NT2/D1 (cell line): Measurements from ENCODE around the gene P2RY14.

Experiments
- SUZ12 ChIP-seq: IDR thresholded peaks from 2 replicates; pipeline ENCODE4 v1.6.1; 2011; ENCODE audit not compliant: insufficient read length, insufficient read depth; ENCODE audit errors: extremely low read depth
- YY1 ChIP-seq: IDR thresholded peaks from 2 replicates; pipeline ENCODE4 v1.6.1; 2011; ENCODE audit not compliant: insufficient read length, insufficient read depth
- ZNF274 ChIP-seq: IDR thresholded peaks from 2 replicates; pipeline ENCODE4 v1.6.1; 2011; ENCODE audit warnings: mild to moderate bottlenecking, low read depth, low read length

DNA sequence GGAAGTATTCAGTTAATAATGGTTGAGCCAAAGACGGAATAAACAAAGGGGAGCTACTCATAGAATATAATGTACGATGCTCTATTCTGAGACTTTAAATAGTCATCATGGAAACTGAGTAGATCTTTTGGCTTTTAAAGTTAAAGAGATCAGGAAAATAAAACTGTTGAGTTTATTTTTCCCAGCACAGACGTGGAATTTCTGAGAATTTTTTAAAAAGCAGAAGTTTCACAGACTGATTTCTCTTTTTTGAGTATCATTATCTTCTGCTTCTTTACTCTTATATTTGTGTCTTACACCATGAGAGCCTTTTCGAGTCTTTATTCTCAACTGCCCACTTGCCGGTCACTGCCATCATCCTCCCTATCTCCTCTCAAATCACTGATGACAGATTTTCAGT lies 13.2 kb downstream of the P2RY14 start:
- TF ChIP-seq SUZ12 (no peak), ZNF274 (no peak), YY1 (no peak)
